Adrenal gland (tissue), 5 donors: ENCODE measurements around the gene TTI1.

ENCODE experiments used
- CTCF ChIP-seq, 6 experiments: fragments of 450-650 bp in 4 of 6; fragments of 200-600 bp in 2 of 6; sonication (generic) in 1 of 6; IDR thresholded peaks; 1 replicate in 5 of 6; 2 replicates in 1 of 6; pipeline versions ENCODE4 v1.5.1 to v1.8.0; 2016 to 2021; ENCODE audit warnings: antibody characterized with exemption in 6 of 6, mild to moderate bottlenecking in 2 of 6, moderate library complexity in 1 of 6
- POLR2A ChIP-seq, 2 donors: fragments of 450-650 bp; IDR thresholded peaks; one replicate each; pipeline ENCODE4 v1.6.1; 2017; ENCODE audit warnings: antibody characterized with exemption in 2 of 2, mild to moderate bottlenecking in 2 of 2, moderate library complexity in 1 of 2
- donor health status: DM: no; HTN: no; CAD: no.

- TF ChIP-seq CTCF (IDR thresholded peaks at IDR 0.05) (no peak), POLR2A (IDR thresholded peaks at IDR 0.05) (no peak)
These were observed 33.9 kb upstream of the TTI1 start for GRCh38 chr20:38066969-38067716.
